GM23248 (cell line): ENCODE measurements around the gene CPA5.

Experiments
- EZH2 ChIP-seq: fragments of 200-600 bp; sonication (generic); IDR thresholded peaks from 2 replicates; pipeline ENCODE4 v1.6.1; 2018; ENCODE audit warnings: antibody characterized with exemption, mild to moderate bottlenecking; ENCODE audit not compliant: insufficient read depth, poor library complexity, severe bottlenecking
- EZH2phosphoT487 ChIP-seq: fragments of 200-600 bp; sonication (generic); IDR thresholded peaks from 2 replicates; pipeline ENCODE4 v1.6.1; 2018; ENCODE audit warnings: antibody characterized with exemption, moderate library complexity, mild to moderate bottlenecking, low read depth; ENCODE audit not compliant: insufficient read depth

- TF ChIP-seq EZH2phosphoT487 (no peak), EZH2 (no peak)
Measured at GRCh38 chr7:130371046-130371445, 26.4 kb downstream of the CPA5 start.
